ENCODE data around the gene TRAPPC12. TPM values are rescaled to one million over a fixed set of nuclear protein-coding genes. Genes with fewer than 3 reads are reported as not detected.
A peak's percentile ranks its signal among the peaks of the same experiment; 100 is the strongest.

Gene TRAPPC12
- 112 and 121 TPM in 2 replicates for total RNA-seq
- long read RNA-seq, partial matches to known transcripts = 2 of 16 reads
- long read RNA-seq, other reads (novel, unspliced or antisense) = 14 of 16 reads

DNA sequence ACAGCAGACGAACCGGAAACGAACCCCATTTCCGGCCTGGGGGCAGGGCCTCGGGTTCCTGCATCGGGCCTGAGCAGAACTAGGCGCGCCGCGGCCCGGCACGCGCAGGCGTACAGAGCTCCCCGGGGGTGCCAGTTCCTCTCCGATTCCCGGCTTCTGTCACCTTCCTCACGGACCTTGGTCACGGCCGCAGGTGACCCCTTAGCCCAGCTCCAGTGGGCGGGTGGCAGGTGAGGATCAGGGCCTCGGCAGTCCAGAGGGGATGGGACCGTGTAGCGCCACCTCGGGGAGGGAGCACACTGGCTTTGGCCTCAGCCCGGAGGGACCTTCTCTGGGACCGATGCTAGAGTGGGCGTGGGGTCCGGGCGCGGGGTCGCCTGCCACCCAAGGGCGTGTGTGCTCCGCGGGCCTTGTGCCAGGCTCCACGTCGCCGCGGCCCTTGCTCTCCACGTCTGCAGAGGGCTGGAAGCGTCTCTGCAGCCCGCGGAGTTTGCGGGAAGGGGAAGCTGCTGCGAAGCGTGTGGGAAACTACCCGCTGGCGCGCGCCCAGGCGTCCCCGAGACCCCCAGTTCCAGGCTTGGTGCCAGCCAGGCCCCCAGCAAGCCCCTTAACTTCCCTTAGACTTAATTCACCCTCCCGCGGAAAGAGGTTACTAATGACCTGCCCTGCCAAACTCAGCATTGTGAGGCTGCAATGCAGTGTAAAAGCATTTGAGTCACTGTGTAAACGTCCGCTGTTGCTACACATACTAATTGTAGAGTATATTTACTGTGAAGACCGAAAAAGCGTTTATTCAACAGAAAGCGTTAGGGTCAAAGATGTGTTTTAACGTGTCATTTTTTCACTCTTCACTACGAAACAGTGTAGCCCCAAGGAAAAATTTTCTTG lies at the start of gene TRAPPC12:
Gene TRAPPC12, plus strand, starts transcription at position 48 of the 888 bp plus-strand sequence. CDS start 7,930 bp downstream, outside the sequence.
- Mint-ChIP-seq H3K9me3 (ENCODE audit: low read depth) (no peaks in the 10 kb centered on the region), H3K27ac (peak within 1 kb of the TSS; percentile 96), H3K27me3 (no peaks in the 10 kb centered on the region), H3K4me3 (ENCODE audit: low read depth) (peak within 1 kb of the TSS; percentile 95), H3K4me1 (ENCODE audit: low read depth) (peaks cover 15% of the 10 kb centered on the region), H3K36me3 (ENCODE audit: insufficient read depth) (peaks cover 8% of the 10 kb centered on the region)
- peak; percentile 80 for DNase-seq (ENCODE audit: low spot score, unreplicated experiment)
- TF ChIP-seq, protein P1, sequence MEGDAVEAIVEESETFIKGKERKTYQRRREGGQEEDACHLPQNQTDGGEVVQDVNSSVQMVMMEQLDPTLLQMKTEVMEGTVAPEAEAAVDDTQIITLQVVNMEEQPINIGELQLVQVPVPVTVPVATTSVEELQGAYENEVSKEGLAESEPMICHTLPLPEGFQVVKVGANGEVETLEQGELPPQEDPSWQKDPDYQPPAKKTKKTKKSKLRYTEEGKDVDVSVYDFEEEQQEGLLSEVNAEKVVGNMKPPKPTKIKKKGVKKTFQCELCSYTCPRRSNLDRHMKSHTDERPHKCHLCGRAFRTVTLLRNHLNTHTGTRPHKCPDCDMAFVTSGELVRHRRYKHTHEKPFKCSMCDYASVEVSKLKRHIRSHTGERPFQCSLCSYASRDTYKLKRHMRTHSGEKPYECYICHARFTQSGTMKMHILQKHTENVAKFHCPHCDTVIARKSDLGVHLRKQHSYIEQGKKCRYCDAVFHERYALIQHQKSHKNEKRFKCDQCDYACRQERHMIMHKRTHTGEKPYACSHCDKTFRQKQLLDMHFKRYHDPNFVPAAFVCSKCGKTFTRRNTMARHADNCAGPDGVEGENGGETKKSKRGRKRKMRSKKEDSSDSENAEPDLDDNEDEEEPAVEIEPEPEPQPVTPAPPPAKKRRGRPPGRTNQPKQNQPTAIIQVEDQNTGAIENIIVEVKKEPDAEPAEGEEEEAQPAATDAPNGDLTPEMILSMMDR (IDR thresholded peaks at IDR 0.05; ENCODE audit: unreplicated experiment) = peak; percentile 49

DNA sequence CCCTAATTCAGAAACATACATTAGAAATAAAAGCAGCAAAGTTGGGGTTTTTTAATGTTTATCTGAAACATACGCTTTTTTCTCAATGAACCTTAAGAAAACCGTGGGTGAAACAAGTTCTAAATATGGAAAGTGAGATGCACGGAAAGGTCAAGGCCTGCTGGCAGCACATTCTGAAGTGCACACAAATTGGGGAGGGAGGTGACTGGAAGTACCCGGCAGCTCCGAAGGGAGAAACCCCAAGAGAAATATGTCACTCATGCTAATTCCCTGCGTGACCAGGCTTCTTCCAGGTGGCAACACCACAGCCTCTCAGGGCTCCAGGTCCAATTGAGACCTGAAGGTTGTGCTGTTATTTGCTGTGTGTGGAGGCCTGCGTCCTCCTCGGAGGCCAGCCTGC lies 47.4 kb upstream of the TRAPPC12 start:
- H3K4me1 Mint-ChIP-seq (ENCODE audit: low read depth) = no peaks in the 10 kb centered on the region
- H3K4me3 Mint-ChIP-seq (ENCODE audit: low read depth) = no peak overlapping the region
- H3K9me3 Mint-ChIP-seq (ENCODE audit: low read depth) = peaks cover 4% of the 10 kb centered on the region
- H3K36me3 Mint-ChIP-seq (ENCODE audit: insufficient read depth) = peaks cover 25% of the 10 kb centered on the region
- no peak overlapping the region for H3K27ac Mint-ChIP-seq
- DNase-seq (ENCODE audit: low spot score, unreplicated experiment) = no peak
- no peaks in the 10 kb centered on the region for H3K27me3 Mint-ChIP-seq
- TF ChIP-seq, protein P1 (IDR thresholded peaks at IDR 0.05; ENCODE audit: unreplicated experiment) = no peak

DNA sequence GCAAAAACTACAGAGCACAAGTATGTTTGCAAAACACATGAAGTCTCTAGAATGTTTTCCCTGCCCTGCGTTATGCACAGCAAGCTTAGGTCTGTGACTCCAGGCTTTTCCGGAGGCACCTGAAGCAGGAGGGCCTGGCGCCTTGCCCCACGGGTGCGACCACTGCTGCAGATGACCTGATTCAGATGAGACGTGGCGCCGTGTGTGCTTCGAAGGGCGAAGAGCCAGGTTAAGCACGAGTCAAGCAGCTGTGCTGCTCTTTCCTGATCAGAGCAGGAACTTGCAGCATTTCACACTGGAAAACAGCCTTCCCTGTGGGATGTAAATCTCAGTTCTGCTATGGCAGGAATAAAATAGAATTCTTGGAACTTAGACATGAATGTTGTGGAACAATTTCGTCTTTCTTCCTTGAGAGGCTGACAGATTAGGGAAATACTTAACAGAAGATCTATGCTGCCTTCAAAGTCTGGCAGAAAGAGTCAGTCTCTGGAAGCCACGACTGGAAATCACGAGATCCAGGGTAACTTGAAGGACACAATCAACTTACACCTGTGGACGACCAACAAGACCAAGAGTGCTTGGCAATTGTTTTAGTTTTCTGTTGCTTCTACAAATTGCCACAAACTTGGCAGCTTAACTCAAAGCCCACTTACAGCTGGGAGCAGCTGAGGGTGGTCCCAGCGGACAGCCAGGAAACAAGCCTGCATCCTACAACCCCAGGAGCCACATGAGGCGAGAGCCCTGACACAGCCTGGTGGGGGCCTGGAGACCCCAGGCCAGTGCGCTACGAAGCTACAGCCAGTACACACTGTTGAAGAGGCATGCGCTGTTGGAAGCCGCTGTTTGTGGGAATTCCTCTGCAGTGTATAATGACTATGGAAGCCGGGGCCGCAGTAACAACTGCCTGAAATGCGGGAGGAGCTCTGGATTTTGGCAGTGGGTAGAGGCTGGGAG lies 44.8 kb upstream of the TRAPPC12 start:
- Mint-ChIP-seq H3K27ac (no peak overlapping the region), H3K4me3 (ENCODE audit: low read depth) (no peak overlapping the region), H3K4me1 (ENCODE audit: low read depth) (no peaks in the 10 kb centered on the region), H3K36me3 (ENCODE audit: insufficient read depth) (peaks cover 24% of the 10 kb centered on the region), H3K9me3 (ENCODE audit: low read depth) (peaks cover 4% of the 10 kb centered on the region), H3K27me3 (no peaks in the 10 kb centered on the region)
- TF ChIP-seq, protein P1 (IDR thresholded peaks at IDR 0.05; ENCODE audit: unreplicated experiment) = no peak
- no peak for DNase-seq (ENCODE audit: low spot score, unreplicated experiment)

DNA sequence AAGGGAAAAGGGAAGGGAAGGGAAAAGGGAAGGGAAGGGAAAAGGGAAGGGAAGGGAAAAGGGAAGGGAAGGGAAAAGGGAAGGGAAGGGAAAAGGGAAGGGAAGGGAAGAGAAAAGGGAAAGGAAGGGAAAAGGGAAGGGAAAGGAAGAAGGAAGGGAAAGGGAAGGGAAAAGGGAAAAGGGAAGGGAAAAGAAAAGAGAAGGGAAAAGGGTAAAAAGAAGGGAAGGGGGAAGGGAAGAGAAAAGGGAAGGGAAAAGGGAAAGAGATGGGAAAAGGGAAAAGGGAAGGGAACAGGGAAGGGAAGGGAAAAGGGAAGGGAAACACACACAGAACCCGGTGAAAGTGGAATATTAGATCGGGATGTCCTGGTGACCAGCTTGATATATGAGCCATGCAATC lies 42.6 kb upstream of the TRAPPC12 start:
- no peaks in the 10 kb centered on the region for H3K4me1 Mint-ChIP-seq (ENCODE audit: low read depth)
- no peaks in the 10 kb centered on the region for H3K9me3 Mint-ChIP-seq (ENCODE audit: low read depth)
- peaks cover 11% of the 10 kb centered on the region for H3K36me3 Mint-ChIP-seq (ENCODE audit: insufficient read depth)
- no peak for DNase-seq (ENCODE audit: low spot score, unreplicated experiment)
- H3K4me3 Mint-ChIP-seq (ENCODE audit: low read depth) = no peak overlapping the region
- TF ChIP-seq, protein P1 (IDR thresholded peaks at IDR 0.05; ENCODE audit: unreplicated experiment) = no peak
- H3K27ac Mint-ChIP-seq = no peak overlapping the region
- H3K27me3 Mint-ChIP-seq = no peaks in the 10 kb centered on the region

DNA sequence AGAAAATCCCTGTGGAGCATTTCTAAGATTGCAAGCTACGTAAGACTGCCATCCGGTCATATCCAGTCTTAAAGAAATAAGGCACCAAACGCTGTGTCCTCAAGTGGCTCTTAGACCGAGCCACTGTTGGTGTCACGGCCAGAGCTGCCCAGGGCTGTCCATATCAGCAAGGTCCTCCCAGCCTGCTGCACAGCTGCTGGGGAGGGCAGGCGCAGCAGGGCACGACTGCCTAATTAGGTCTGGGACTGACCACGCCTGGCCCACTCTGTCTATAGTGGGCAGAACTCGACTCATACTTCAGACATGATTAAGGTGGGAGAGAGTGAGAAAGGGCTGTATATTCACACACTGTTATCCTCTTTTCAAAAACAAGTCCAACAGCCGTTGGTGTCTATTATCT lies 41.2 kb upstream of the TRAPPC12 start:
- no peaks in the 10 kb centered on the region for H3K27me3 Mint-ChIP-seq
- TF ChIP-seq, protein P1 (IDR thresholded peaks at IDR 0.05; ENCODE audit: unreplicated experiment) = no peak
- H3K4me3 Mint-ChIP-seq (ENCODE audit: low read depth) = no peak overlapping the region
- H3K9me3 Mint-ChIP-seq (ENCODE audit: low read depth) = no peaks in the 10 kb centered on the region
- H3K36me3 Mint-ChIP-seq (ENCODE audit: insufficient read depth) = peaks cover 6% of the 10 kb centered on the region
- H3K27ac Mint-ChIP-seq = no peak overlapping the region
- no peaks in the 10 kb centered on the region for H3K4me1 Mint-ChIP-seq (ENCODE audit: low read depth)
- DNase-seq (ENCODE audit: low spot score, unreplicated experiment) = no peak

Measured in progenitor cell of endocrine pancreas (in vitro differentiated cells).